Neural cell (in vitro differentiated cells): ENCODE results near the gene NEU2.

Experiments used
- CTCF ChIP-seq: fragments of 450-650 bp; IDR thresholded peaks from 2 replicates; pipeline ENCODE4 v1.5.1; 2014; ENCODE audit warnings: antibody characterized with exemption, mild to moderate bottlenecking, moderate library complexity; ENCODE audit not compliant: poor library complexity, severe bottlenecking
- EP300 ChIP-seq: fragments of 450-650 bp; conservative IDR thresholded peaks from 2 replicates; pipeline ENCODE4 v1.6.1; 2014; ENCODE audit warnings: antibody characterized with exemption, mild to moderate bottlenecking, moderate library complexity; ENCODE audit not compliant: poor library complexity, severe bottlenecking
- EZH2 ChIP-seq: fragments of 200-600, 300-800 bp; shearing (Covaris generic), sonication (generic); IDR thresholded peaks from 2 replicates; pipeline ENCODE4 v1.6.1; 2014; ENCODE audit warnings: antibody characterized with exemption, low read length, borderline replicate concordance, mild to moderate bottlenecking; ENCODE audit not compliant: insufficient read depth, poor library complexity, severe bottlenecking
- MXI1 ChIP-seq: fragments of 450-650 bp; conservative IDR thresholded peaks from 2 replicates; pipeline ENCODE4 v1.6.1; 2014; ENCODE audit warnings: antibody characterized with exemption, mild to moderate bottlenecking; ENCODE audit not compliant: poor library complexity, severe bottlenecking
- POLR2AphosphoS5 ChIP-seq: IDR thresholded peaks from 2 replicates; pipeline ENCODE4 v1.6.1; 2012
- RAD21 ChIP-seq: fragments of 450-650 bp; conservative IDR thresholded peaks from 2 replicates; pipeline ENCODE4 v1.6.1; 2014; ENCODE audit warnings: antibody characterized with exemption, mild to moderate bottlenecking, moderate library complexity
- REST ChIP-seq: IDR thresholded peaks from 2 replicates; pipeline ENCODE4 v1.6.1; 2012; ENCODE audit warnings: borderline replicate concordance
- TAF1 ChIP-seq: IDR thresholded peaks from 2 replicates; pipeline ENCODE4 v1.6.1; 2012; ENCODE audit warnings: low read depth

- no peak for TF ChIP-seq POLR2AphosphoS5
- TF ChIP-seq EZH2 = no peak
- no peak for TF ChIP-seq CTCF
- no peak for TF ChIP-seq TAF1
- TF ChIP-seq EP300 = no peak
- no peak for TF ChIP-seq REST
- no peak for TF ChIP-seq MXI1
- TF ChIP-seq RAD21 = no peak
Measured at GRCh38 chr2:233039212-233039845, 6.9 kb downstream of the NEU2 start.
